ENCODE results near the gene BPIFB1. TPM values are rescaled to one million over a fixed set of nuclear protein-coding genes. Genes with fewer than 3 reads are reported as not detected.

Gene BPIFB1
- total and polyA plus RNA-seq, 2 donors (not counting 1 experiment from before 2014, with no cell fraction given) = not detected

DNA sequence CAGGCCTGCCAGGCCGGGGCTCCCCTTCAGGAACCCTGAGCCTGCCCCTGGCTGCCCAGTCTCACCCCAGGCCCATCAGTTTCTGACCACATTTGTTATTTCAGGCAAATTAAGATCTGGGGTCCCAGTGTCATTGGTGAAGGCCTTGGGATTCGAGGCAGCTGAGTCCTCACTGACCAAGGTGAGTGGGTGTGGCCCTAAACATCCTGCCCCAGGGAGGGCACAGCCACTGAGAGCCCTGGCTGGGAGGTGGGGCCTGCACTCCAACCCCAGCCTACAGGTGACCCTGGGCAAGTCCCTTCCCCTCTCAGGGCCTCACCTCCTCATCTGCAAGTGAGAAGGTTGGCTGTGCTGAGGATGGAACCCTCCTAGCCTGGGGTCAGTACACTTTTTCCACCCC lies 23.8 kb downstream of the BPIFB1 start:
- H3K4me3 ChIP-seq (replicated peaks in 1 of 4; ENCODE audit: control extremely low read depth in 1 of 4, insufficient read depth in 1 of 4, low read depth in 3 of 4, low read length in 4 of 4) = no peak overlapping the region
- no peak for TF ChIP-seq EZH2 (IDR thresholded peaks at IDR 0.05; ENCODE audit: low read length, missing control alignments)
- TF ChIP-seq, protein P1, sequence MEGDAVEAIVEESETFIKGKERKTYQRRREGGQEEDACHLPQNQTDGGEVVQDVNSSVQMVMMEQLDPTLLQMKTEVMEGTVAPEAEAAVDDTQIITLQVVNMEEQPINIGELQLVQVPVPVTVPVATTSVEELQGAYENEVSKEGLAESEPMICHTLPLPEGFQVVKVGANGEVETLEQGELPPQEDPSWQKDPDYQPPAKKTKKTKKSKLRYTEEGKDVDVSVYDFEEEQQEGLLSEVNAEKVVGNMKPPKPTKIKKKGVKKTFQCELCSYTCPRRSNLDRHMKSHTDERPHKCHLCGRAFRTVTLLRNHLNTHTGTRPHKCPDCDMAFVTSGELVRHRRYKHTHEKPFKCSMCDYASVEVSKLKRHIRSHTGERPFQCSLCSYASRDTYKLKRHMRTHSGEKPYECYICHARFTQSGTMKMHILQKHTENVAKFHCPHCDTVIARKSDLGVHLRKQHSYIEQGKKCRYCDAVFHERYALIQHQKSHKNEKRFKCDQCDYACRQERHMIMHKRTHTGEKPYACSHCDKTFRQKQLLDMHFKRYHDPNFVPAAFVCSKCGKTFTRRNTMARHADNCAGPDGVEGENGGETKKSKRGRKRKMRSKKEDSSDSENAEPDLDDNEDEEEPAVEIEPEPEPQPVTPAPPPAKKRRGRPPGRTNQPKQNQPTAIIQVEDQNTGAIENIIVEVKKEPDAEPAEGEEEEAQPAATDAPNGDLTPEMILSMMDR (conservative IDR thresholded peaks at IDR 0.05 in 1 of 2, IDR thresholded peaks at IDR 0.05 in 1 of 2; ENCODE audit: low read depth in 1 of 2, low read length in 2 of 2) = no peak
- DNase-seq (ENCODE audit: low read depth in 2 of 2) = no peak
- no peaks in the 10 kb centered on the region for H3K9me3 ChIP-seq (ENCODE audit: control insufficient read depth, insufficient read depth, low read depth, low read length)
- H3K4me2 ChIP-seq (ENCODE audit: extremely low read depth, insufficient read depth, low read length) = no peak overlapping the region
- no peak overlapping the region for H3K27ac ChIP-seq (ENCODE audit: insufficient read depth, low read length)
- H3K36me3 ChIP-seq (ENCODE audit: control insufficient read depth, insufficient read depth, low read length) = no peaks in the 10 kb centered on the region
- H3K27me3 ChIP-seq (ENCODE audit: control insufficient read depth, insufficient read depth, low read length) = peaks cover 3% of the 10 kb centered on the region
- H2AFZ ChIP-seq (ENCODE audit: low read length) = no peak overlapping the region
- no peak overlapping the region for H3K9ac ChIP-seq (ENCODE audit: insufficient read depth, low read length)
- H3K79me2 ChIP-seq (ENCODE audit: control insufficient read depth, insufficient read depth, low read length) = no peaks in the 10 kb centered on the region
- H4K20me1 ChIP-seq (ENCODE audit: control insufficient read depth, extremely low read depth, insufficient read depth, low read length) = no peaks in the 10 kb centered on the region
- no peaks in the 10 kb centered on the region for H3K4me1 ChIP-seq (ENCODE audit: control insufficient read depth, extremely low read depth, insufficient read depth, low read length)

DNA sequence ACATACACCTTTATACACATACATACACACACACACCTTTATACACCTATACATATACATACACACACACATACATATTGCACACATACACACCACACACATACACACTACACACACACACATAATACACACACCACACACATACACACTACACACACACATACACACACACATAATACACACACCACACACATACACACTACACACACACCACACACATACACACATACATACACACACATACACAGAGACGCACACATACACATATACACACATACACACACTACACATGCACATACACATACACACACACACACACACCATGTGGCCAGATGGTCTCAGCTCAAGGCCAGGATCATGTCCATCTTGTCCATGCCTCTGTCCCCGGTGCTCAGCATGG lies 25.7 kb downstream of the BPIFB1 start:
- Histone ChIP-seq H3K4me3 (replicated peaks in 1 of 4; ENCODE audit: control extremely low read depth in 1 of 4, insufficient read depth in 1 of 4, low read depth in 3 of 4, low read length in 4 of 4) (no peak overlapping the region), H3K4me1 (ENCODE audit: control insufficient read depth, extremely low read depth, insufficient read depth, low read length) (no peaks in the 10 kb centered on the region), H3K27me3 (ENCODE audit: control insufficient read depth, insufficient read depth, low read length) (peaks cover 3% of the 10 kb centered on the region), H3K36me3 (ENCODE audit: control insufficient read depth, insufficient read depth, low read length) (no peaks in the 10 kb centered on the region), H3K9ac (ENCODE audit: insufficient read depth, low read length) (no peak overlapping the region), H3K79me2 (ENCODE audit: control insufficient read depth, insufficient read depth, low read length) (no peaks in the 10 kb centered on the region), H4K20me1 (ENCODE audit: control insufficient read depth, extremely low read depth, insufficient read depth, low read length) (no peaks in the 10 kb centered on the region), H3K9me3 (ENCODE audit: control insufficient read depth, insufficient read depth, low read depth, low read length) (no peaks in the 10 kb centered on the region), H2AFZ (ENCODE audit: low read length) (no peak overlapping the region), H3K27ac (ENCODE audit: insufficient read depth, low read length) (no peak overlapping the region), H3K4me2 (ENCODE audit: extremely low read depth, insufficient read depth, low read length) (no peak overlapping the region)
- no peak for DNase-seq (ENCODE audit: low read depth in 2 of 2)
- TF ChIP-seq, protein P1 (conservative IDR thresholded peaks at IDR 0.05 in 1 of 2, IDR thresholded peaks at IDR 0.05 in 1 of 2; ENCODE audit: low read depth in 1 of 2, low read length in 2 of 2) = no peak
- TF ChIP-seq EZH2 (IDR thresholded peaks at IDR 0.05; ENCODE audit: low read length, missing control alignments) = no peak

DNA sequence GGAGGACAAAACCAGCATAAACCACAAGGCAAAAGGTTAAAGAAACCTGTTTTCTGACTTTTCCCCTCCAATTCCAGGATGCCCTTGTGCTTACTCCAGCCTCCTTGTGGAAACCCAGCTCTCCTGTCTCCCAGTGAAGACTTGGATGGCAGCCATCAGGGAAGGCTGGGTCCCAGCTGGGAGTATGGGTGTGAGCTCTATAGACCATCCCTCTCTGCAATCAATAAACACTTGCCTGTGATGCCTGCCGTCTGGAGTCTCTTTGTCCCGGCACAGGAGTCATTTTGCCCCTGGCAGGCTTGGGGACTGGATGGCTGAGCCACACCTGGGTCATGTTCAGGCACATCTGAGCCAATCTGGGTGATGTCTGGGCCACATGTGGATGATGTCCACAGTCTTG lies 26.6 kb downstream of the BPIFB1 start:
- TF ChIP-seq, protein P1 (conservative IDR thresholded peaks at IDR 0.05 in 1 of 2, IDR thresholded peaks at IDR 0.05 in 1 of 2; ENCODE audit: low read depth in 1 of 2, low read length in 2 of 2) = no peak
- no peak overlapping the region for H3K9ac ChIP-seq (ENCODE audit: insufficient read depth, low read length)
- H2AFZ ChIP-seq (ENCODE audit: low read length) = no peak overlapping the region
- H4K20me1 ChIP-seq (ENCODE audit: control insufficient read depth, extremely low read depth, insufficient read depth, low read length) = no peaks in the 10 kb centered on the region
- H3K9me3 ChIP-seq (ENCODE audit: control insufficient read depth, insufficient read depth, low read depth, low read length) = no peaks in the 10 kb centered on the region
- no peaks in the 10 kb centered on the region for H3K36me3 ChIP-seq (ENCODE audit: control insufficient read depth, insufficient read depth, low read length)
- no peaks in the 10 kb centered on the region for H3K4me1 ChIP-seq (ENCODE audit: control insufficient read depth, extremely low read depth, insufficient read depth, low read length)
- H3K4me3 ChIP-seq (replicated peaks in 1 of 4; ENCODE audit: control extremely low read depth in 1 of 4, insufficient read depth in 1 of 4, low read depth in 3 of 4, low read length in 4 of 4) = no peak overlapping the region
- H3K79me2 ChIP-seq (ENCODE audit: control insufficient read depth, insufficient read depth, low read length) = no peaks in the 10 kb centered on the region
- DNase-seq (ENCODE audit: low read depth in 2 of 2) = no peak
- no peak overlapping the region for H3K27ac ChIP-seq (ENCODE audit: insufficient read depth, low read length)
- H3K27me3 ChIP-seq (ENCODE audit: control insufficient read depth, insufficient read depth, low read length) = peaks cover 3% of the 10 kb centered on the region
- H3K4me2 ChIP-seq (ENCODE audit: extremely low read depth, insufficient read depth, low read length) = no peak overlapping the region

Measured in fibroblast of lung (primary cell).